K562 (cell line): ENCODE results near the gene PAQR7. TPM values are rescaled to one million over a fixed set of nuclear protein-coding genes. Genes with fewer than 3 reads are reported as not detected.

Experiments used
- ADNP ChIP-seq: fragments of 200-800 bp; sonication (Bioruptor generic); IDR thresholded peaks from 2 replicates; pipeline ENCODE4 v1.6.1; 2016; ENCODE audit warnings: missing genetic modification characterization, missing compliant biosample characterization
- ARID3B ChIP-seq: fragments of 250-450 bp; sonication (Bioruptor Pico); IDR thresholded peaks from 2 replicates; pipeline ENCODE4 v1.4.0; 2020; ENCODE audit warnings: borderline replicate concordance
- BCL6 ChIP-seq: fragments of 250-450 bp; sonication (Bioruptor Pico); IDR thresholded peaks from 2 replicates; pipeline ENCODE4 v1.4.0; 2020
- DPF2 ChIP-seq: fragments of 450-650 bp; IDR thresholded peaks from 2 replicates; pipeline ENCODE4 v1.6.1; 2016
- ETV6 ChIP-seq, 3 experiments: fragments of 150-350 bp in 1 of 3; sonication (generic) in 1 of 3; formaldehyde crosslinking in 1 of 3; IDR thresholded peaks; 2 replicates each; pipeline versions ENCODE4 v1.6.1 to v1.8.0; 2014 to 2022; ENCODE audit warnings: borderline replicate concordance in 2 of 3, low read depth in 2 of 3, antibody characterized with exemption in 1 of 3, low read length in 1 of 3, mild to moderate bottlenecking in 1 of 3, missing genetic modification reagents in 1 of 3
- FOXJ2 ChIP-seq: fragments of 200-800 bp; sonication (Bioruptor generic); IDR thresholded peaks from 2 replicates; pipeline ENCODE4 v1.6.1; 2016; ENCODE audit warnings: missing genetic modification characterization, missing compliant biosample characterization
- HSF4 ChIP-seq: fragments of 250-450 bp; sonication (Bioruptor Pico); IDR thresholded peaks from 2 replicates; pipeline ENCODE4 v2.1.2; 2022; ENCODE audit warnings: mild to moderate bottlenecking, moderate library complexity, borderline replicate concordance
- ILF3 ChIP-seq: fragments of 450-650 bp; IDR thresholded peaks from 2 replicates; pipeline ENCODE4 v1.6.1; 2018; ENCODE audit warnings: antibody characterized with exemption, mild to moderate bottlenecking, moderate library complexity, borderline replicate concordance
- NFRKB ChIP-seq: fragments of 450-650 bp; IDR thresholded peaks from 2 replicates; pipeline ENCODE4 v1.6.1; 2016; ENCODE audit warnings: low read depth
- PCBP2 ChIP-seq: fragments of 200-400 bp; formaldehyde crosslinking; IDR thresholded peaks from 2 replicates; pipeline ENCODE4 v1.6.1; 2018; ENCODE audit warnings: low read length, low read depth, mild to moderate bottlenecking, moderate library complexity; ENCODE audit not compliant: poor library complexity, severe bottlenecking
- POLR2G ChIP-seq: fragments of 200-400 bp; formaldehyde crosslinking; IDR thresholded peaks from 2 replicates; pipeline ENCODE4 v1.6.1; 2017; ENCODE audit warnings: low read depth, mild to moderate bottlenecking, antibody characterized with exemption, low read length, moderate library complexity
- RBM22 ChIP-seq: fragments of 200-400 bp; formaldehyde crosslinking; IDR thresholded peaks from 2 replicates; pipeline ENCODE4 v1.6.1; 2018; ENCODE audit warnings: low read length, low read depth; ENCODE audit not compliant: poor library complexity, severe bottlenecking
- ZMIZ1 ChIP-seq, 2 experiments: fragments of 150-350 bp in 1 of 2; IDR thresholded peaks; 2 replicates each; pipeline ENCODE4 v1.6.1; 2012 to 2016; ENCODE audit warnings: low read depth in 2 of 2, low read length in 2 of 2, mild to moderate bottlenecking in 1 of 2, moderate library complexity in 1 of 2
- polyA plus RNA-seq, 8 experiments: library from polyadenylated mRNA; depleted of rRNA in 4 of 8; stranded (reverse) in 5 of 8; unstranded in 3 of 8; fragments of >200 nt; fragmentation: Nextera tagmentation in 2 of 8; fragmentation: Illumina TruSeq in 1 of 8; extraction: Ambion mirVana in 2 of 8; extraction: Trizol in 1 of 8; gene quantifications; 2 replicates each; pipeline versions ENCODE4 v1.2.1 to v1.2.3, GENCODE V29; 2011 to 2014; ENCODE audit warnings: inconsistent platforms in 1 of 8, missing spikeins in 1 of 8
- total RNA-seq, 7 experiments: library from RNA; depleted of rRNA in 6 of 7; stranded (reverse); fragments of >200 nt in 6 of 7; fragmentation: Illumina TruSeq in 2 of 7; extraction: Trizol in 2 of 7; gene quantifications; 2 replicates each; pipeline versions ENCODE4 v1.2.1 to v1.2.3, GENCODE V29; 2011 to 2021; ENCODE audit warnings: low replicate concordance in 1 of 7

PAQR7 gene
- total and polyA plus RNA-seq, 9 of the 15 experiments (the other 6 are each of a cell fraction or from before 2014, with no cell fraction given), result 1.1 to 5.2 (median 2.6) TPM

- TF ChIP-seq ADNP (tag) (no peak), HSF4 (CRISPR knock-in tag) (no peak), RBM22 (no peak), DPF2 (peak; percentile 47; the same call in 1 of the 2 replicates), BCL6 (no peak), ETV6 (IDR thresholded peaks at IDR 0.05; ENCODE audit: borderline replicate concordance in 1 of 2, low read depth in 2 of 2, low read length in 1 of 2) (peak; percentile 57 to 94; a peak in 2 of 4 replicates), ETV6 (CRISPR knock-in tag; IDR thresholded peaks at IDR 0.05; ENCODE audit: borderline replicate concordance) (no peak), ARID3B (no peak), FOXJ2 (tag) (no peak), POLR2G (no peak), NFRKB (no peak), ZMIZ1 (IDR thresholded peaks at IDR 0.05; ENCODE audit: low read depth in 2 of 2, low read length in 2 of 2) (no peak), PCBP2 (no peak), ILF3 (no peak)
Measured at GRCh38 chr1:25831569-25832196, 43.8 kb downstream of the PAQR7 start (continued).
